ENCODE results near the gene CLTC. TPM values are rescaled to one million over a fixed set of nuclear protein-coding genes. Genes with fewer than 3 reads are reported as not detected.
A peak's percentile ranks its signal among the peaks of the same experiment; 100 is the strongest.

CLTC gene
- total and polyA plus RNA-seq, 2 of the 13 experiments (the other 11 are each of a cell fraction or from before 2014, with no cell fraction given): 134 to 283 TPM

DNA sequence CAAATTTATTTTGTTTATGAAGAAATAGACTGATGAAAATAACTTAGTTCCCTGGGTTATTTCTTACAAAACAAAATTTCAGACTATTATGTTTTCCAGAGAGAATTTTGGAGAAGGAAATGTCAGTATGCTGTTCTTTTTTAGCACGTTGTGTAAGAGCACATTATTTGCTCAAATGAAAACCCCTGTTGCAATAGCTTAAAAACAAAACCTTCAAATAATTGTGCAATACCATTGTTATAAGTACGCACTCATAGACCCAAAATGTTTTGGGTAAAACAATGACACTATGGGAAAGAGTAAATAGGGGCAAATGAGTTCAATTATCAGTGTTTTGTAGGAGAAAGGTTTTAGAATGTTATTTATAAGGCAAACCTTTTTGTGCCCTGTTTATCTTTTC, 106.0 kb downstream of the CLTC start (continued):
- TF ChIP-seq, protein P1, sequence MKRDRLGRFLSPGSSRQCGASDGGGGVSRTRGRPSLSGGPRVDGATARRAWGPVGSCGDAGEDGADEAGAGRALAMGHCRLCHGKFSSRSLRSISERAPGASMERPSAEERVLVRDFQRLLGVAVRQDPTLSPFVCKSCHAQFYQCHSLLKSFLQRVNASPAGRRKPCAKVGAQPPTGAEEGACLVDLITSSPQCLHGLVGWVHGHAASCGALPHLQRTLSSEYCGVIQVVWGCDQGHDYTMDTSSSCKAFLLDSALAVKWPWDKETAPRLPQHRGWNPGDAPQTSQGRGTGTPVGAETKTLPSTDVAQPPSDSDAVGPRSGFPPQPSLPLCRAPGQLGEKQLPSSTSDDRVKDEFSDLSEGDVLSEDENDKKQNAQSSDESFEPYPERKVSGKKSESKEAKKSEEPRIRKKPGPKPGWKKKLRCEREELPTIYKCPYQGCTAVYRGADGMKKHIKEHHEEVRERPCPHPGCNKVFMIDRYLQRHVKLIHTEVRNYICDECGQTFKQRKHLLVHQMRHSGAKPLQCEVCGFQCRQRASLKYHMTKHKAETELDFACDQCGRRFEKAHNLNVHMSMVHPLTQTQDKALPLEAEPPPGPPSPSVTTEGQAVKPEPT (CRISPR knock-in tag; IDR thresholded peaks at IDR 0.05; ENCODE audit: low read depth): no peak
- TF ChIP-seq KAT8 (CRISPR knock-in tag; IDR thresholded peaks at IDR 0.05) (peak; percentile 43; the same call in 1 of the 2 replicates), ARNT (IDR thresholded peaks at IDR 0.05) (no peak), YY1 (IDR thresholded peaks at IDR 0.05; ENCODE audit: insufficient read depth, insufficient replicate concordance, low read depth, low read length) (no peak), GTF2F1 (IDR thresholded peaks at IDR 0.05; ENCODE audit: low read length) (no peak), PAF1 (CRISPR knock-in tag; IDR thresholded peaks at IDR 0.05) (no peak), CBX1 (IDR thresholded peaks at IDR 0.05; ENCODE audit: low read depth) (no peak), ZNF570 (CRISPR knock-in tag; IDR thresholded peaks at IDR 0.05; ENCODE audit: borderline replicate concordance) (no peak), POLR2AphosphoS2 (IDR thresholded peaks at IDR 0.05; ENCODE audit: low read depth, low read length) (no peak), ADNP (CRISPR knock-in tag; IDR thresholded peaks at IDR 0.05) (no peak), ZBTB3 (CRISPR knock-in tag; IDR thresholded peaks at IDR 0.05; ENCODE audit: borderline replicate concordance, low read depth) (no peak), ZNF550 (CRISPR knock-in tag; IDR thresholded peaks at IDR 0.05; ENCODE audit: borderline replicate concordance) (no peak), SIX4 (CRISPR knock-in tag; IDR thresholded peaks at IDR 0.05) (no peak), BRCA1 (CRISPR knock-in tag; IDR thresholded peaks at IDR 0.05) (no peak), ZKSCAN8 (CRISPR knock-in tag; IDR thresholded peaks at IDR 0.05; ENCODE audit: borderline replicate concordance) (no peak; the same call in 1 of the 2 replicates), TAF1 (CRISPR knock-in tag; IDR thresholded peaks at IDR 0.05) (no peak), CREB1 (IDR thresholded peaks at IDR 0.05) (no peak), CREB1 (CRISPR knock-in tag; IDR thresholded peaks at IDR 0.05) (peak; percentile 44)
- TF ChIP-seq, protein P2, sequence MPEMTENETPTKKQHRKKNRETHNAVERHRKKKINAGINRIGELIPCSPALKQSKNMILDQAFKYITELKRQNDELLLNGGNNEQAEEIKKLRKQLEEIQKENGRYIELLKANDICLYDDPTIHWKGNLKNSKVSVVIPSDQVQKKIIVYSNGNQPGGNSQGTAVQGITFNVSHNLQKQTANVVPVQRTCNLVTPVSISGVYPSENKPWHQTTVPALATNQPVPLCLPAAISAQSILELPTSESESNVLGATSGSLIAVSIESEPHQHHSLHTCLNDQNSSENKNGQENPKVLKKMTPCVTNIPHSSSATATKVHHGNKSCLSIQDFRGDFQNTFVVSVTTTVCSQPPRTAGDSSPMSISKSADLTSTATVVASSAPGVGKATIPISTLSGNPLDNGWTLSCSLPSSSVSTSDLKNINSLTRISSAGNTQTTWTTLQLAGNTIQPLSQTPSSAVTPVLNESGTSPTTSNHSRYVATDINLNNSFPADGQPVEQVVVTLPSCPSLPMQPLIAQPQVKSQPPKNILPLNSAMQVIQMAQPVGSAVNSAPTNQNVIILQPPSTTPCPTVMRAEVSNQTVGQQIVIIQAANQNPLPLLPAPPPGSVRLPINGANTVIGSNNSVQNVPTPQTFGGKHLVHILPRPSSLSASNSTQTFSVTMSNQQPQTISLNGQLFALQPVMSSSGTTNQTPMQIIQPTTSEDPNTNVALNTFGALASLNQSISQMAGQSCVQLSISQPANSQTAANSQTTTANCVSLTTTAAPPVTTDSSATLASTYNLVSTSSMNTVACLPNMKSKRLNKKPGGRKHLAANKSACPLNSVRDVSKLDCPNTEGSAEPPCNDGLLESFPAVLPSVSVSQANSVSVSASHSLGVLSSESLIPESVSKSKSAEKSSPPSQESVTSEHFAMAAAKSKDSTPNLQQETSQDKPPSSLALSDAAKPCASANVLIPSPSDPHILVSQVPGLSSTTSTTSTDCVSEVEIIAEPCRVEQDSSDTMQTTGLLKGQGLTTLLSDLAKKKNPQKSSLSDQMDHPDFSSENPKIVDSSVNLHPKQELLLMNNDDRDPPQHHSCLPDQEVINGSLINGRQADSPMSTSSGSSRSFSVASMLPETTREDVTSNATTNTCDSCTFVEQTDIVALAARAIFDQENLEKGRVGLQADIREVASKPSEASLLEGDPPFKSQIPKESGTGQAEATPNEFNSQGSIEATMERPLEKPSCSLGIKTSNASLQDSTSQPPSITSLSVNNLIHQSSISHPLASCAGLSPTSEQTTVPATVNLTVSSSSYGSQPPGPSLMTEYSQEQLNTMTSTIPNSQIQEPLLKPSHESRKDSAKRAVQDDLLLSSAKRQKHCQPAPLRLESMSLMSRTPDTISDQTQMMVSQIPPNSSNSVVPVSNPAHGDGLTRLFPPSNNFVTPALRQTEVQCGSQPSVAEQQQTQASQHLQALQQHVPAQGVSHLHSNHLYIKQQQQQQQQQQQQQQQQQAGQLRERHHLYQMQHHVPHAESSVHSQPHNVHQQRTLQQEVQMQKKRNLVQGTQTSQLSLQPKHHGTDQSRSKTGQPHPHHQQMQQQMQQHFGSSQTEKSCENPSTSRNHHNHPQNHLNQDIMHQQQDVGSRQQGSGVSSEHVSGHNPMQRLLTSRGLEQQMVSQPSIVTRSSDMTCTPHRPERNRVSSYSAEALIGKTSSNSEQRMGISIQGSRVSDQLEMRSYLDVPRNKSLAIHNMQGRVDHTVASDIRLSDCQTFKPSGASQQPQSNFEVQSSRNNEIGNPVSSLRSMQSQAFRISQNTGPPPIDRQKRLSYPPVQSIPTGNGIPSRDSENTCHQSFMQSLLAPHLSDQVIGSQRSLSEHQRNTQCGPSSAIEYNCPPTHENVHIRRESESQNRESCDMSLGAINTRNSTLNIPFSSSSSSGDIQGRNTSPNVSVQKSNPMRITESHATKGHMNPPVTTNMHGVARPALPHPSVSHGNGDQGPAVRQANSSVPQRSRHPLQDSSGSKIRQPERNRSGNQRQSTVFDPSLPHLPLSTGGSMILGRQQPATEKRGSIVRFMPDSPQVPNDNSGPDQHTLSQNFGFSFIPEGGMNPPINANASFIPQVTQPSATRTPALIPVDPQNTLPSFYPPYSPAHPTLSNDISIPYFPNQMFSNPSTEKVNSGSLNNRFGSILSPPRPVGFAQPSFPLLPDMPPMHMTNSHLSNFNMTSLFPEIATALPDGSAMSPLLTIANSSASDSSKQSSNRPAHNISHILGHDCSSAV (CRISPR knock-in tag; IDR thresholded peaks at IDR 0.05; ENCODE audit: borderline replicate concordance): no peak
